Measurements from ENCODE around the gene EN2.
"Not testable (repeated sequence)": the region's sequence is repeated elsewhere in the genome, so short reads cannot be mapped to it uniquely, and the experiment has no call there.

EN2 gene

DNA sequence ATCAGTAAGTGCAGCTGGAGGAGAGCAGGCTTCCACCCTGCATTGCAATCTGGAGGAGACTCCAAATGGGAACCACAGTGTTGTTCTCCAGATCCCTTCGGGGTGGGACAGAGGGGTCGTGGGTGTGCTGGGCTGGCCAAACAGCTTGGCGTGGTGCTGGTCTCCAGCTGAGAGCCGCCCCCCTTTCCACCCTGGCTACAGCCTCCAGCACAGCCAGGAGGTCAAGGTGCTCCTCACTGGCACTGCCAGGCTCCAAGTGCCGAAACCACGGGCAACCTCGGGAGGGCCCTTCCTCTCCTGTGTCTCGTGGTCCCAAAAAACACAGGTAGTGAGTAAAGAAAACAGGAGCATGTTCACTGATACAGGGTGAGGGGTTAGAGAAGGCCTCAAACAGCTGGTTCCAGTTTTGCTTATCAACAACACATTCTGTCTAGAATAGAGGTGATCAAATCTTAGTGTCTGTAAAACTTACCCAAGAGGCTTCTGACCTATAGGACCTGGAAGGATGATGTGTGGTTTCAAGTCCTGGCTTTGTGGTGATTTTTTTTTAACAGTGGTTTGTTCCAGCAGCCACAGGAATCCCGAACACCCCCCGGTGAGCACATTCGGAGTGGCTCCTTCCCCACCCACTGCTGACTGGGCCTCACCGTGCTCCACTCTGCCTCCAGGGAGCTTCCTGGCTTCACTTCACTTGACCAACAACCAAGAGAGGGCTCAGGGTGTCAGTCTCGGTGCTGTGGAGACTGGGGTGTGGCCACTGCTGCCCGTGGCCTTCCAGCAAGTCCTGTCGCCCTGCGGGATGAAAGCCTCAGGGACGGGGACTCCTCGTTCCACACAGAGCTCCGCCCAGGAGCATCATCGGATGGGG is 31.2 kb upstream of the EN2 start:
- no peak for FAIRE-seq

DNA sequence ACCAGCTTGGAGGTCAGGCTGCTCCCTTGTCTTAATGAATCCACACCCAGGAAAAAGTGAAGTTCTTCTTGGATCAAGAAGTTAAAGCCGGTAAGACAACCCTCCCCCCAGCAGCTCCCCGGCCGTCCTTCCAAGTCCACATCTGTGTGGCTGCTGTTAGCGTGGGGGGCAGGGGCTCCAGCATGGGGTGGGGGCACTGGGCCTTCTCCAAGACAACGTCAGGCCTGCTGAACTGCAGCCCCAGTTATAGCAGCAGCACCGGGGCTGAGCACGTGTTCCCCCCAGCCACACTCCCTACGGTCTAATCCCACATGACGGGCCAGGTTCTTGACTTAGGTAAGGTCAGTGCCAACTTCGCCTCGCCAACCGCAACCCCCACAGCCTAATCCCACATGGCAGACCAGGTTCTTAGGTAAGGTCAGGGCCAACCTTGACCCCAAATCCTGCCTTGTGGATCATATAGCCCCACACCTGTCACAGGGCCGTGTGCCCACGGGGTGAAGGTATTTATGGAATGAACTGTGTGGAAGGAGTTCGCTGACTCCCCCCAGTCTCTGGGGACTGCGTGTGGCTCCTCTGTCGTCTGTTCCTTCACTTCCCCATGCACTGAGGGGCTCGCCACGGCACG is 30.4 kb upstream of the EN2 start:
- FAIRE-seq = no peak

DNA sequence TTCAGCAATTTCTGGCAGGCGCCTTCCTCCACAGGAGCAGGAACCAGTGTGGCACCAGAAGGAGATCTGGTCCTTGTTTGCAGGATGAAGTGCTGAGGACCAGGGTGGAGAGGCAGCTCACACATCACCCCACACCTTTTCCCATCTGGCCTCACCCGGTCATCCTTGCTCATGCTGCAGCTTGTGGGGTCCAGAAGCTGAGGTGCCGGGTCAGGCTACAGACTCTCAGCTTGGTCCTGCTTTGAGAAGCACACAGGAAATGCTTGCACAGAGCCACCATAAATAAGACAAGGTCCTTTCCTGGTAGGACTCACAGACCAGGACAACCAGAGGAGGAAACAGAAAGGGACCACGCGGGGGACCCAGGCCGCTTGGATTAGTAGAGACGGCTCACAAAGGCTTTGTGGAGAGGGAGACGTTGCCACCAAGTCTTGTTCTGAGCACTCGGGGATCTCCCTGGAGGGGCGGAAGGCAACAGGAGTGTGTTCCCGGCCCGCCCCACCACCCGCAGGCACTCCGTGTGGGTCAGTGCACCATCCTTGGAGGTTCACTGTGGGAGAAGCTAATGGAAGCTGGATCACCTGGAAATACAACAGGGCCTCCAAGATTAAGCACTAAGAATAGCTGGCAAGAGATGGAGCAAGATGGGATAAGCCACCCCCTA is 29.6 kb upstream of the EN2 start:
- no peak for FAIRE-seq

DNA sequence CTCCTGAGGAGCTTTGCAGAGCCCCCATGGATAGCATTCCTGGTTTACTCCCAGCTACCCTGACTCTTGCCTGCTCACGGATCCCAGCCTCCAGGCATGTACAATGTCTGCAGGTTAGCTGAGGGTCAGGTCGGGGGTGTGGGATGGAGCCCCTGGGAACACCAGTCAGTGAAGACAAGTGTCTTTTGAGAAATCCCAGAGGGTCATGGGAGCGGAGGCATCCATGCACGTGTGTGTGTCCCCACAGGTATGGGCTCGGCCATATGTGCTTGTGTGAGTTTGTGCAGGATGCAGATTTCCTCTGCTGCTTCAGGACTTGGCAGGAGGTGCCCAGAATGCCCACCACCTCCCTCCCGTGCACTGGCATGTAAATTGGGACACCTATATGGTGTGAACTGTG is 28.3 kb upstream of the EN2 start:
- FAIRE-seq = no peak

DNA sequence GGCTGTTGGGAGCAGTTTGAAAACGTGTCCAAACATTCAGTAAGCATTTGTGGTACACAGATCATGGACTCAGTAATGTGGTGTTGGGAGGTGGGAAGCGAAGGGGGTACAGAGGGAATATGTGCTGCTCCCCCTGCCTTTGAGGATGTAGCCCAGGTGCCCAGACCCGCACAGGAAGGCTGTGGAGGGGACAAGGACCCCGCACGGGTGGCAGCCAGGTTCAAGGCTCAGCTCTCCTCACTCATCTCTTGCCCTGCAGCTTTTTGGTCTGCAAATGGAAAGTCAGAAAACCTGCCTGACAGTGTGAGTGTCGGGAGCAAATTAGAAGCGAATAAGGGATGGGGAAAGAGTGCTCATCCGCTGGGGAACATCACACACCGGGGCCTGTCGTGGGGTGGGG is 27.3 kb upstream of the EN2 start:
- FAIRE-seq = no peak

DNA sequence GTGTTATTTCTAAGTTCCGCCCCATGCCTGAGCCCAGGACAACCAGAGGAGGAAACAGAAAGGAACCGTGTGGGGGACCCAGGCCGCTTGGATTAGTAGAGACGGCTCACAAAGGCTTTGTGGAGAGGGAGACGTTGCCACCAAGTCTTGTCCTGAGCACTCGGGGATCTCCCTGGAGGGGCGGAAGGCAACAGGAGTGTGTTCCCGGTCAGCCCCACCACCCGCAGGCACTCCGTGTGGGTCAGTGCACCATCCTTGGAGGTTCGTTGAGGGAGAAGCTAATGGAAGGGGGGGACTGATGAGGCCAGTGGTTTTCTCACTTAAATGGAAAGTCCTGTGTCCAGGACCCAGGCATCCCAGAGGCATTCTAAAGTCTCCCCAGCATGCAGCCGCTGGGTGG is 26.7 kb upstream of the EN2 start:
- FAIRE-seq = no peak

DNA sequence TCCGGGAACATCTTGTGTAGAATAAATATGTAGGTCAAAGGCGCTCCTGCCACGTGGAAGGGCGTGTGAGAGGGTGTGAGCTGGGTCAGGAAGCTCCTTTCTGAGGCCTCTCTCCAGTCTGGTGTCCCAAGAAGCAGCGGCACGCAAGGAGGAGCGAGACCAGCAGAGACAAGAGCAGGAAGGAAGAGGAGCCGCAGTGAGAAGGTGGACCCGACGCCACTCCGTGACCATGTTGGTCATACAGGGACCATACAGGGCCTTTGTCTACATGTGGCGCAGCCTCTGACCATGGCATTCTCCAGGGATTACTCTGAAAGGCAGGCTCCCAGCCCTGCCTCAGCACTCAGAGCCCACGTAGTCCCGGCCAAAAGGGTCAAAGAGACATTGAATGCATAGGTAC is 26.2 kb upstream of the EN2 start:
- FAIRE-seq = no peak

DNA sequence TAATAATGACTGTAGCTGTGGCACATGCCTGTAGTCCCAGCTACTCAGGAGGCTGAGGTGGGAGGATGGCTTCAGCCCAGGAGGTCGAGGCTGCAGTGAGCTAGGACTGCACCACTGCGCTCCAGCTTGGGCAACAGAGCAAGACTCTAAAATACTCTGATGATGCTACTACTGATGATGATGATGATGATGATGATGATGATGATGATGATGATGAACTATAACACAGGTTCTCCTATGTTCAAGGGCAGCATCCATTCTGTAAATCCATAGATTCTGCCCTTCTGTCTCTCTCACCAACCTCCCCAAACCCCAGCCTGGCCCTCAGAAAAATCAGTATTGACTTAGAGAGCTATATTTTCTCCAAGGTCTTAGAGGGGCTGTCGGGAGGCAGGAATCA is 22.8 kb upstream of the EN2 start:
- no peak for FAIRE-seq

DNA sequence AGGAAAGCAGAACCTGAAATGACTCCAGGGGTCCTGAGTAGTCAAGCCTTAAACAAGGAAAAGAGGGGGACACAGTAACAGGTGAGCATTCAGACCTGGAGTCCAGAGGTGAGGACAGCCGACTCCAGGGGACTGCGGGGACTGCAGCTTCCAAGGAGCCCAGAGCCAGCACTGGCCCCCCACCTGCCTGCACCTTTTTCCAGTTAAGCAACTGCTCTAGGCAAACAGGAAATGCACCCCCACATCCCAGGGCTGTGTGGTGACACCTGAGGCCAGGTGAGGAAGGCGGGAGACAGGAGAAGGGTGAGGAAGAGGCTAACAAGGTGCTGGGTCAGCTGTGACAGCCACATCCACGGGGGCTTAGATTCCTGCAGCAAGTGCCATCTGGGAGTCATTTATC is 20.1 kb upstream of the EN2 start:
- no peak for FAIRE-seq

DNA sequence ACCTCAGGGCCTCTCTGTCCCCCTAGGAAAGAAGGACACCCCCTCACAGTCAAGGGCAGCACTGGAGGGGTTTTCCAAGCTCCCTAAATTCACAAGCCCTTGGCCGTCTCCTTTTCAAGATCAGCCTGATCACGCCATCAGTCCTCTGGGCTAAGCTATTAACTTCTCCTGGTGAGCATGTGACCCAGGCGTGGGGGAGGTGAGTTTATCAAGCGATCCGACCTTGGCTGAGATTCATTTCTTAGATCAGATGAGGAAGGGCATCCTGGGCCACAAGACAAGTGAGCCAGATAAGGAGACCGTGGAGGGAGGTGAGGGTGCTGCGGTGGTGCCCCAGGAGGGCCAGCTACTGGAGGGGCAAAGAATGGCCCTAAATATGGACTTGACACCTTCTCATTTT is 19.2 kb upstream of the EN2 start:
- no peak for FAIRE-seq

DNA sequence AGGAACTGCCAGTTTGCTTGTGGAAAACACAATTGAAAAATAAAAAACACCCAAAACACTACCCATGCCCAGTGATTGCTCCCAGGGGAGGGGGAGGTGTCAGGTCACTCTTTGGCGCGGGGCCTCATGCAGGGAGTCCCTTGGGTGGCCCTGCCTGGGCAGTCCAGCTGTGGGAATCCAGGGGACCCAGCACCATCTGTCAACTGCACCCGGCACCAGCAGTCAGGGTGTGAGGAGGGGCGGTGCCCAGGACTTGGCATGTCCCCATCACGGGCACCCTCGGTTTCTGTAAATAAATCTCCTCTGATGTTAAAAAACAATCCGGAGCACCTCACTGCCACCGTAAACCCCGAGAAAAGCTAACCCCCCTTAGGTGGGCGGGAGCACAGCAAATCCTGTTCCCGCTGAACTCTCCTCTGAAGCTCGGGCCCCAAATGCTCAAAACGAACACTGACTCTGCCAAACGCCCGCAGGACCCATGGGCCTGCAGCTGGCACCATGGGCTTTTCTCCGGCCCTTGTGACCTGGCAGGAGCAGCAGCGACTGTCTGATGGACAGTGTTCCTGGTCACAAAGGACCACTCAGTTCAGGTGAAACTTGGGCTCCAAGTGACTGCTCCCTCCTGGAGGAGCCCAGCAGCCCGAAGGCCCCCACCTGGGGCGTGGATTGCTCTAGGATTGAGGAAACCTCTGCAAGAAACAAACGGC is 18.5 kb upstream of the EN2 start:
- no peak for FAIRE-seq

DNA sequence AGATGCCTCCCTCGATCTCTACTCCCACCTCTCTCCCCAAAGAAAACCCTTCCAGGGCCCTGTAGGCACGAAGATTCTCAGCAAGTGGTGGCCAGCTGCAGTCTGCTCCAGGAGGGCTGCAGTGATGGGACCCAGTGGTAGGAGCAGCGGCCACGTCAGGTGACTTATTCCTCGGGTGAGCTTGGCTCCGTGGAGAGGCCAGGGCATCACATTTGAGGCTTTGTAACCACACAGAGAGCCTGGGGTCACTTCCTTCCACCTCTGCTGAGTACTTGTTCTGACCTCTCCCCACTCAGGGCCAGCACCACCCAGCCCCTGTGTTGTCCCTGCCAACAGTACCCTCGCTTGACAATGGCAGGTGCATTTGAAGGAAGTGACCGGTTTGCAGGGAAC is 17.9 kb upstream of the EN2 start:
- no peak for FAIRE-seq

DNA sequence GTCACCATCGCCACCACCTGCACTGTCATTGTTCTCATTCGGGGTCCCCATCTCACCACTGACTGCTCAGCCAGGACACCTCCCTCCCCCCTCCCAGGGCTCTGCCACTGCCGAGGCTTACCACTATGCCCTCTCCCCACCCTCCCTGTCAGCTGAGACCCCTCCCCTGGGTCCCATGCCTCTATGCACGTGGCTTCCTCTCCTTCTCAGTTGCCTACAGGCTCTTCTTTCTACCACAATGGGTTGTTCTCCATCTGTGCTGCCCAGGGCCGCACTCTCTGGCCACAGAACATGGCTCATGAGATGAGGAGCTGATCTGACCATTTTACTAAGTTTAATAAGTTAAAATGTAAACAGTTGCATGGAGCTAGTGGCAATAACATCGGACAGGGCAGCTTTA is 16.1 kb upstream of the EN2 start:
- no peak for FAIRE-seq

DNA sequence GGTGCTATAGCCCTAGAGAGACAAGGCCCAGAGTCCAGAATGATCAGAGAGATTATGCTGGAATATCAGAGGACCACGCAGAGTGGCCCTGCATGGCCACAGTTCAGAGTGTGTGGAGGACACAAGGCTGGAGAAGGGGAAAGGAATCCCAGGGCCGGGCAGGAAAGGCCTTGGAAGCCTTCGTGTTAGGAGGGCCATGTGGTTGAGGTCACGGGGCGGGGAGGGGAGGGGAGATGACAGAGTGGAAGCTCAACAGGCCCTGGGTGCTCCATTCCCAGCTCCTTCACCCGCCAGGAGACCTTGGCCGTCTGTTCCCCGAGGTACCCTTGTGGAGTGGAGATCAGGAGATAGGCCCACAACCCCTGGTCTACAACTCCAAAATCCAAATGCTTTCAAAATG is 13.2 kb upstream of the EN2 start:
- no peak for FAIRE-seq

DNA sequence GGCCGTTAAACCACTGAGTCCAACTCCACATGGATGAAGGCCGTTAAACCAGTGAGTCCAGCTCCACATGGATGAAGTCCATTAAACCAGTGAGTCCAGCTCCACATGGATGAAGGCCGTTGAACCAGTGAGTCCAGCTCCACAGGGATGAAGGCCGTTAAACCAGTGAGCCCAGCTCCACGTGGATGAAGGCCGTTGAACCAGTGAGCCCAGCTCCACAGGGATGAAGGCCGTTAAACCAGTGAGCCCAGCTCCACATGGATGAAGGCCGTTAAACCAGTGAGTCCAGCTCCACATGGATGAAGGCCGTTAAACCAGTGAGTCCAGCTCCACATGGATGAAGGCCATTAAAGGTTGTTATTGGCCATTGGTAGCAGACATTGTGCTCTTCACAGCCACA is 12.3 kb upstream of the EN2 start:
- not testable (repeated sequence) for FAIRE-seq

DNA sequence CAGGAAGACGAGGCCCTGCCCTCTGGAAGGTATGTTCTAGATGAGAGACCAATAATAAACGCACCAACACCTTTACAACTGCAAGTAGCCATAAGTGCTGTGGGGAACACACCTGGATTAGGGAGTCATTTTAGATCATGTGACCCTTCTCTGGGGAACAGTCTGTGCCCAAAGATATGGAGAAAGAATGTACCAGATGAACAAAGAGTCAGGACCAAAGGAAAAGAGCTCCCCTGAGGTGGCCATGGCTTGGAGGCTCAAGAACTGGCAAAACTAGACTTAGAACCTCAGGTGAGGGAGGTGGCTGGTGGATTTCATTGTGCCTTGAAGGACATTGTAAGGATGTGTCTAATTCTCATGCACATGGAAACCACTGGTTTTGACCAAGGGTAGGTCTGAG is 10.3 kb upstream of the EN2 start:
- no peak for FAIRE-seq

DNA sequence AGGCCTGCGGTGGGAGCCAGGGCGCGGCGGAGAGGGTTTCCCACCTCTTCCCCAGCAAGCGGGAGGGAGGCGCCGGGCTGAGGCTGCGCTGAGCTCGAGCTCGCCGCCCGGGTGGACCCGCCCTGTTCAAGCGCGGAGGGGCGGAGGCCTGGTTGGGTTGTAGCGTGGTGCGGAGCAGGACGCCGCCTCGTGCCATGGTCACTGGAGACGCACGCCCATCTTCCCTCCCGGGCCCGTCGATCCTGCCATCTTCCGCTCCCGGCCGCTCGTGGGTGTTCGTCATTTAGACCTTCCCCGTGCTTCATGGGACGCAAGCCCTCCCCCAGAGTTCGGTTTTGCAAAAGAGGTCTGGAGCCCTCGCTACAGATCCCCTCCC is 9.3 kb upstream of the EN2 start:
- no peak for FAIRE-seq

DNA sequence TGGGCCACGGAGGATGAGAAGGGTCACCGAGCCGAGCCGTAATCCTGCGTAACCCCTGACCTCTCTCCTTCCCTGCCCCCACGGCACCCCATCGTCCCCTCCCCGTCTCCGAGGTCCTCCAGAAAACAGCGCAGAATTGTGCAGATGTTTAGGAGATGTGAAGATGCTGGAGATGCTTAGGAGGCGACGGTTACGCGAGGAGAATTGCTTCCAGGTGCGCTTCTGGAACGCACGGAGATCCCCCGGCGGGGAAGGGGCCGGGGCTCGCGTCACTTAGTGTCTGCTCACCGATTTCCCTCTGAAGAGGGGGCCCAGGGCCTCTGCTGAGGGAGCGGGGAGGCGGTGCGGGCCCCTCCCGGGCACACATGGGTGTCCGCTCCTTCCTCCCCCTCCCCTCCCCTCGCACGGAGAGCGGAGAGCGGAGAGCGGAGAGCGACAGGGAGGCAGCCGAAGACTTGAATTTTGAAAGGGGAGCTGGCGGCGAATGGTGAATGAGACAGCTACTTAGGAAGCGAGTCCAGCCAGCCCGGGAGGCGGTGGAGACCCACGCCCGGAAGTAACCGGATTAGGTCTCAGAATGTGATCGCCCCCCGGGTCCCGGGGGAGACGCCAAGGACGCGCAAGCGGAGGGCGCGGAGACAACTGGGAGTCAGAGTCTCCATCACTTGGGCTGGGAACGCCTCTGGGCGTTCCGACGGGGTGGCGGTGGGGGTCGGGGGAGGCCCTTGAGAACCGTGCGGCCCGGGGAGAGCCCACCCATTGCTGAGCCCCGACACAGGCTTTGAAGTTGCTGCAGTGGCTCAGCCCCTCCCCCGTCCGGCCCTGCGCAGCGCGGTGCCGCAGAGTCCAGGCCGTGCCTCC is 8.7 kb upstream of the EN2 start:
- no peak for FAIRE-seq

DNA sequence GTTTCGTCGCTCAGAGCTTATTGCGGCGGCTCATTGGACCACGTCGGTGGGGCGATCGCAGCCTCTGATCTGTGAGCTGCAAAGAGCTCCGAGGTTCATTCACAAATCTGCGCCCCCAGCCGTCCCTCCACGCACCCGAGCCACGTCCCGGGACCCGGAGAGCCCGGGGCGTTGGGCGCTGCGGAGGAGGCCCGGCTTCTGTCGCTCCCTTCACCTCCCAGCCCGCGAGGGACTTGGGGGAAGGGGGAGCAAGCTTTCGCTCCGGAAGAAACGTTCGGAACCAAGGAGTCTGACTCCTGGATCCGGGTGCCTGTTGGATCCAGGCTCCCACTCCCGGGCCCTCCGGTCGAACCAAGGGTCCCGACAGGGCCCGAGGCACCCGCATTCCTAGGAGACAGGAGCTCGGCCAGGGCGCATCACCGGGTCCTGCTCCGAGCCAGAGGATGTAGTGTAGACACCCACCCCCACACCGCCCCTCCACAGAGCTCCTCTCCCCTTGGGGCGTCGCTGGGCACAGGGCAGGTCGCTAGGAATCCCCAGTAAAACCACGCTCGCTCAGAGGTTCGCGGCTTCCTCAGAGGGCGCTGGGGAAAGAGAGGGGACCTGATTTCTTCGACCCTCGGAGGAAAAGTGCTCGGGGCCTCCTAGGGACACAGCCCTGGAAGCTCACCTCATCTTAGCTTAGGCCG is 7.9 kb upstream of the EN2 start:
- FAIRE-seq = no peak

DNA sequence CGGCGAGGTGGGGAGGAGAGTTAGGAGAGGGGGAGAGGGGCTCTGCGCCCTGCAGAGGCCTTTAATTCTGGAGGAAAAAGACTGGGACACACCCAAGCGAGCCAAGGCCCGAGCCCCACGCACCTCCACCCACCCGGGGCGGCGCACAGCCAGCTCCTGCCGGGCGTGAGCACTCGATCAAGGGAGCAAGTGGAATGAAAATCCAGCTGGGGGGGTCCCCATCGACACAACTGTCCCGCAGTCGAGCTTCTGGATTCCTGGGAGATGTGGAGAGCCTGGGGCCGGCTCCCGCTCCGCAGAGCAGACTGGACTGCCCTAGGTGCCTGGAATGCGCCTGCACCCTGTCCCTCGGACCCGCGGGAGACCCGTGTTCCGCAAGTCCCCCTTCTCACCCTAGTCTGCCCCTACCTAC is 7.4 kb upstream of the EN2 start:
- no peak for FAIRE-seq

DNA sequence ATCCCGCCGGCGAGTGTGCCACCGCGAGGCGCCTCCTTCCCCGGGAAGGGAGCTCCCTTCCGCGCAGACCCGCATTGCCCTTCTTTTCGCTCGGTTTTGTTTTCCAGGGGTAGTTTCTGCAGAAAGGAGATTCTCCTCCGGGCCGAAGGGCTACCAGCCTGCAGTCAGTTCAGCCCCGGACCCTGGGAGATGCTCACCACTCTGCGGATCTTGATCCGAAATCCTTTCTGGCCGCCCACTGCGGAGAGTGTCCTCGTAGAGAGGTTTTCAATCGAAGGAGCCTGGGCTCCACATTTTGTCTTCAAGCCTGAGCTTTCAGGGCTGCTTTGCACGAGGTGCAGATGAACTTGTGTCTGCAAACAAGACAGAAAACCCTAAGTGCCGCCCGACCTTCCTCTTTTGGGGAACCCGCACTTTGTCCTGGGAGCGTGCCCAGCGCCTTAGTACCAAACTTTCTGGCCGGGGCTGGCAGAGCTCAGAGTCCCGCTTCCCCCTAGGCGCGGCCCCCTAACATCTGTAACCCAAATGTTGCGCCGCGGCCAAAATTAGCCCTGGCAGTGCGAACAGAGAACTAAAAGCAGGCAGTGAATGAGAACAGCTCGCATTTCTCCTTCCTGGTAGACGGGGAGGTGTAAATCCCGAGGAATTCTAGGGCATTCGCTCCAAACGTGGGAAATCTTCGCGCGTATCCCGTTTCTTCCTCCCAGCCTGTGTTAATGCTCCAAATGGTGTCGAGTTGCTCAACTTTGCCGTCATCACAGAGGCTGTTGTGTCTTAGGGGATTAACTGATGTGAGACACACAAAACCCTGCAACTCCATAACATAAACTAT is 6.7 kb upstream of the EN2 start:
- no peak for FAIRE-seq
